Measurements from ENCODE around the gene VWA3B.
A peak's percentile ranks its signal among the peaks of the same experiment; 100 is the strongest.
"Not testable (repeated sequence)": the region's sequence is repeated elsewhere in the genome, so short reads cannot be mapped to it uniquely, and the experiment has no call there.

VWA3B gene

DNA sequence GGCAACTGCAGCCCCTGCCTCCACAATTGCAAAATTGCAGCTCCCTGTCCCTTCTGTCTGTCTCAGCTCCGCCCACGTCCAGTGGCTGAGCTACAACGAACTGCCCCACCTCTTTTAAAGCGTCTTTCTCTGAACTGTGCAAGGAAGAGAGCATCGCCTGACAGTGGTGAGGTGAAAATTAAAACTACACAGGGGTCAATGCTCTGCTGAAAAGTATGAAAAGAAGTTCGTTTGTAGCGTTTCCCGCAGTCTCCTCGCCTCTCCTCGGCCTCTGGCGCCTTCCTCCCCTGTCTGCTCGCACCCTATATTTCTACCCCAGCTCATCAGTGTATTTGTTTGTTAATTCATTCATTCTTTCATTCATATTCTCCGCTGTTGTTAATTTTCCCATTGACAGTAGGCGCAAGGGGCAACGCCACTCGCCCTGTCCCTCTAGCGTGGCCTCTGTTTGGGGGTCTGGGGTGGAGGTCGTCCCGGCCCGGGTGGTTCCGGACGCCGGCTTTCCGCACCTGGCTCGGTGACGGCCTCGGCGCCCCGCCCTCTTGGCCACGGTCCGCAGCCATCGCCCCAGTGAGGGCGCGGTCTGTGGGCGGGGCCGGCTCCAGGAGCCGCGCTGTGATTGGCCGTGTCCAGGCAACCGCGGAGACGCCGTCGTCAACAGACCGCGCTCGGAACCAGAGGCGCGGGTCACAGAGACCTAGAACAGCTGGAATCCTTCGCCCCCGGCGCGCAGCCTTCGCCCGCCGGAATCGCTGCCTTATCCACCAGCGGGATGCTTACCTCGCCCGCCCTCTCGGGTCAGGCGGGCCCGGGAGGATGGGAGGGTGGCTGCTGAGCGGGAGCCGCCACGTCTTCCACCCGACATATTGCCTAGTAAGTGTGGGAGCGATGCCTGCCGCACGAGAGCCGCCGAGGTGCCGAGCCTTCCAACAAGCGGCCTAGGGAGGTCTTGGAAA lies at the start of gene VWA3B:
VWA3B (plus strand) TSS at position 677 of the 956 bp plus-strand sequence. CDS start 5,926 bp downstream, outside the sequence.
- peak; percentile 54 for DNase-seq

- no peak for DNase-seq
Observed at GRCh38 chr2:98037206-98037605, 49.8 kb upstream of the VWA3B start.

DNA sequence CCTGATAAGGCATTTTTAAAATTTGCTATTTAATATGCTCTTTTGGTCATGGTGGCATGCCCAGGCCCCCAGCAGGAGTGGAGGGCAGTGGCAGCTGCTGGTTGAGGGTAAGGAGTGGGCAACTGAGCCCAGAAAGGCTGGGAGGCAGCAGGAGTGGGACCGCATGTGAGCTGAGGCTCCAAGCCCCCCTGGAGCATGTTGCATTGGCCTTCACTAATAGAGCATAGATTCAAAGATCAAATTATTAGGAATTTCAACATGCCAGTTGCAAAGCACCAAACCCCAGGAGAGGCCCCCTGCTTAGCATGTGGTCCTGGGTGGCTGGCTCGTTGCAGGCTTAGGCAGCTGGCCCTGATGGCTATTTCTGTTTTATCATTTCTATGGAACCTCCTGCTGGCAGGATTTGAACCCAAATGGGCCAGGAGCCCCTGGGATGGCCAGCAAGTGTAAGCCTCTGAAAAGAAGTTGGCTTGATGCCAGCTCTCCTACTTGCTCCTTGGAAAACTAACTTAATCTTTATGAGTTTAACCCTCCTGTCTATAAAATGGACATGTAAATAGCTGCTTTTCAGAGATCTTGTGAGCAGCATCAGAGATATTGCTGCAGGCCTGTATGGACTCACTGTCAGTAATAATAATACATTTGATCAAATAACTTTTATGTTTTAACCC lies 49.2 kb upstream of the VWA3B start:
- DNase-seq = no peak

DNA sequence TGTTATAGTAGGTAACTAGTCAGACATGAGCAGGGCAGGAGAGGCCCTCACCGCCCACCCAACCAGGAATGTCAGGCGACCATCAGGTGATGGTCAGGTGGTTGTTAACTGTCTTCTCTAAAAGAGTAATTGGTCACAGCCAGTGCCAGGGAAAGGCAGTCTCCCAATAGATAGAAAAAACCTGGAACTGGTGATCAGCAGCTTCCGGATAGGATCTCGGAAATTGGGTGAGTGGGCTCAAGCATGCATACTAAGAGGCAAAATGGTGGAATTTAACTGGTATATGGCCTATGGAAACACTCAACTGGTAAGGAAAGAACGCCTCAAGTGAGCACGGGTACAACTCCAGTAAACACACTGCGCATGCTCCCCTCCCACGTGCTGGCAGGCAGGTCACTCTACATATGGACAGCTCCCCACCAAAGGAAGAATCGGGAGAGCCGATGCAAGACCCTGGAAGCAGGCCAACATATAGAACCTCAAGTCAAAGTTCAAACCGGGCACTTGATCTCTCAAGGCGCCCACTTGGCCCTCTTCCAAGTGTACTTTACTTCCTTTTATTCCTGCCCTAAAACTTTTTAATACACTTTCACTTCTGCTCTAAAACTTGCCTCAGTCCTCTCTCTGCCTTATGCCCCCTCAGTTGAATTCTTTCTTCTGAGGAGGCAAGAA lies 47.7 kb upstream of the VWA3B start:
- DNase-seq = no peak

- no peak for DNase-seq
Observed at GRCh38 chr2:98040331-98040939, 46.5 kb upstream of the VWA3B start.

- DNase-seq = no peak
Observed at GRCh38 chr2:98043101-98043500, 43.9 kb upstream of the VWA3B start.

DNA sequence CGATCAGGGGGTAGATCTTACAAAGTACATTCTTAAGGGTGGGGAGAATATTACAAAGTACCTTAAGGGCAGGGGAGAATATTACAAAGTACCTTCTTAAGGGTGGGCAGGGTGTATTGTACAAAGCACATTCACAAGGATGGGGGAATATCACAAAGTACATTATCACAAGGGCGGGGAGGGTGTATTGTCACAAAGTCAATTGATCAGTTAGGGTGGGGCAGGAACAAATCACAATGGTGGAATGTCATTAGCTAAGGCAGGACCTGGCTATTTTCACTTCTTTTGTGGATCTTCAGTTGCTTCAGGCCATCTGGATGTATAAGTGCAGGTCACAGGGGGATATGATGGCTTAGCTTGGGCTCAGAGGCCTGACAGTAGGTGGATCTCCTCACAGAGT lies 42.2 kb upstream of the VWA3B start:
- not testable (repeated sequence) for DNase-seq

GRCh38 chr2:98050070-98050469 lies 36.9 kb upstream of the VWA3B start:
- DNase-seq = no peak

DNA sequence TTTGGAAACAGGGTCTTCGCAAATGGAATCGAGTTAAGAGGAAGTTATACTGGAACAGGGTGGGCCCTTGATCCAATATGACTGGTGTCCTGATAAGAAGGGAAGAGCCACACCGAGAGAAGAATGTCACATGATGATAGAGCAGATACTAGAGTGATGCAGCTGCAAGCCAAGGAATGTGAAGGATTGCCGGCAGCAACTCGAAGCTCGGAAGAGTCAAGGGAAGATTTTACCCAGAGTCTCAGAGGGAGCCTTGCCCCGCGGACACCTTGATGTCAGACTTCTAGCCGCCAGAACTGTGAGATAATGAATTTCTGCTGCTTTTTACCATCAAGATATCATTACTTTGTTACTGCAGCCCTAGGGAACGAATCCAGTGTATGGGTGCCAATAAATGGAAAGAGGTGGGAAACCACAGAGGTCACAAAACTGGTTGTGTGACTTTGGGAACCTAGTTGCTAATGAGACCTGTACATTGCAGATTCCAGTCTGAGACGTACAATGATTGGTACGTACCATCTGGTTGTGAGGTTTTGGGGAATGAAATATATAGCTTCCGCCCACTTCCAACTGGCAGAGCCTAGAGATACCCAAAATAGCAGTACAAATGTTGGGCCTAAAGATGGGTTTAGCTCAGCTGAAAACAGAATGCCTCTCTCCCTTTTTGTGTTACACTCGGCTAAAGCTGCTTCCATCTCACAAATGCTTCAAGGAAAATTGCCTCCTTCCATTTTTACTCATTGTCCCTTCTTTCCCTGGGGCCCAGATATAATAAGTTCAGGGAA lies 28.6 kb upstream of the VWA3B start:
- DNase-seq = no peak

- no peak for DNase-seq
Observed at GRCh38 chr2:98060277-98060676, 26.7 kb upstream of the VWA3B start.

GRCh38 chr2:98063291-98063854 lies 23.6 kb upstream of the VWA3B start:
- no peak for DNase-seq

DNA sequence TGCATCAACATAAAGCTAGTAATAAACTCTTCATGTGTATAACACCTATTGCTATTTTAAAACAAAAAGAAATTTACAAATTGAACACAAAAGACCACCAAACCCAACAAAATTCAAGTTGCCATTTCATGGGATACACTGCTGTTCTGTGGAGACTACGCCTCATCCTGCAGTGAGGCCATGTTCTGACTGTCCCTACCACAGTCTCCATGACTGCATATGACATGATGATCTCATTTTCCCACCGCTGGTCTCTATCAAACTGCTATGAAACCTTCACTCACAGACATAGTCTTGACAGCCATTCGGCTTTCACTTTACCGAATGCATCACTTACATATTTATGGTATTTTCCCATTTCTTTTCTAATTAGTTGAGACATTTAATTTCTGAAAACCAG lies 21.2 kb upstream of the VWA3B start:
- DNase-seq = no peak

DNA sequence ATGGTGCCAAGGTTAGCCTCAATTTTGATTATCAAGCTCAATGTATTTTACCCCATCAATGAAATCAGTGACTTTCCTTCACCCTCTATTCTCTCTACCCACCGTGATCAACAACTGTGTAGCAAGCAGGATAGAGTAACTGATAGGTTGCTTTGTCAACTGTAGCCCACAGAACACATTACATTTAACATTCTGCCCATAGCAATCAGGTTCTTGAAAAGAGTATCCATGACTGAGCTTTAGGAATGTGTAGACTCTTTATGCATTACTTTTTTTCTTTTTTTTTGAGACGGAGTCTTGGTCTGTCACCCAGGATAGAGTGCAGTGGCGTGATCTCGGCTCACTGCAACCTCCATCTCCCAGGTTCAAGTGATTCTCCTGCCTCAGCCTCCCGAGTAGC lies 19.8 kb upstream of the VWA3B start:
- no peak for DNase-seq

DNA sequence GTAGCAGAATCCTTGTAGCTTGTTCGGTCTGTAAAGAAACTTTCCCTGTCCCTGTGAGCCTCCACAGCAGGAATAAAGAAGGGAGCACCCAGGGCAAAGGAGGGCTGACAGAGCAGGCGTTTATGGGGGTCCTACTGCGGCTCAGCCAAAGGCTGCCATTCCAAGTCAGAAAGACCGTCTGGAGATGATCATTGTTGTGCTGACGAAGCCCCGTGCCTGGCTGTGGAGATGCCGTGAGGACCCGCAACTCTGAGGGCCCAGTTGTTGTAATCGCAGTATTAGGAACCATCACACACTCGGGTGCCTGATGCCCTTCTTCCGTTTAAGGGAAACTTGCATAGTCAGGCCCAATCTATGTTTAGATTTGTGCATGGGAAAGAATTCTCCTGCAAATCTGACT lies 16.9 kb upstream of the VWA3B start:
- DNase-seq = no peak

GRCh38 chr2:98072442-98072841 lies 14.5 kb upstream of the VWA3B start:
- DNase-seq = no peak

DNA sequence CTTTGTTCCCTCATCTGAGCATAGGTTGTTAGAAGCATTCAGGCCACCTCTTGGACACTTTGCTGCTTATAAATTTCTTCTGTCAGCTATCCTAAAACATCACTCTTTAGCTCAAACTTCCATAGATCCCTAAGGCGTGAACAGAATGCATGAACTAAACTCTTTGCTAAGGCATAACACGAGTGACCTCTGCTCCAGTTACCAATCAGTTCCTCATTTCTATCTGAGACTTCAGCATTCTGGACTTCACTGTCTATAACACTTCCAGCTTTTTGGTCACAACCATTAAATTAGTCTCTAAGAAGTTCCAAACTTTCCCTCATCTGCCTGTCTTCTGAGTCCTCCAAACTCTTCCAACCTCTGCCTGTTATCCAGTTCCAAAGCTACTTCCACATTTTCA lies 8.3 kb upstream of the VWA3B start:
- DNase-seq = no peak

- DNase-seq = no peak
Observed at GRCh38 chr2:98084151-98084868, 2.7 kb upstream of the VWA3B start.

DNA sequence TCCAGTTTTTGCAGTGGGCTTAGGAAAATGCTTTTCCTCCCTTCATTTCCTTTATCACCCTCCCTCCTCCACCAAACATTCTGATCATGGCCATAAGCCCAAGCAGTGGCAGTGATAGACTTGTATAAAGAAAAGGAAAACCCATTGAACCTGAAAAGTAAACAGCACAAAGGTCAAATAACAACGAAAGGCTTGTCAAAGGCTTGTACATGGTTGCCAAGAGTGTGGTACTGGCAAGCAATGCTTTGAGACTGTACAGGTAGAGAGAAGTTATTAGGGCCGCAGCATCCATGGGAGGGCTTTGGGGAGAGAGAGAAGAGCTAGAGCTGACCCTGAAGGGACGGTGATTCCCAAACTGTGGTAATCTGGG lies 2.1 kb upstream of the VWA3B start:
- DNase-seq = no peak

DNA sequence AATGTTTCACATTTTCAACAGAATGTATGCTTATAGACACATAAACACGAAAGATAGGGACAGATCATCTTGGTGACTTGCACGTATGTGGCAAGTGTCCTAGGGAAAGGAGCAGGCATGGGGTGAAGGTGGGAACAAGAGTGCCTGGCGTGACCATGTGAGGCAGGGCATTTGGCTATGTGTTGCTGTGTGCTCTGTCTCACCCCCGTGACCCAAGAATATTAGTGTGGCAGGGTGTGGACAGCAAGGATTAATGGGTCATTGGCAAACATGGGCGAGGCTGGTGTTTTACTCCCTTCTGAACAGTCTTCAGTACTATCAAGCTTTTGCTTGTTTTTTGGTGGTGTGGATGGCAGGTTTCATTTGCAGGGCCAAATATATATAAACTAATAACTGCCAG lies 1.3 kb upstream of the VWA3B start:
- no peak for DNase-seq

GRCh38 chr2:98087447-98088020 lies 567 bp downstream of the VWA3B start:
- no peak for DNase-seq

DNA sequence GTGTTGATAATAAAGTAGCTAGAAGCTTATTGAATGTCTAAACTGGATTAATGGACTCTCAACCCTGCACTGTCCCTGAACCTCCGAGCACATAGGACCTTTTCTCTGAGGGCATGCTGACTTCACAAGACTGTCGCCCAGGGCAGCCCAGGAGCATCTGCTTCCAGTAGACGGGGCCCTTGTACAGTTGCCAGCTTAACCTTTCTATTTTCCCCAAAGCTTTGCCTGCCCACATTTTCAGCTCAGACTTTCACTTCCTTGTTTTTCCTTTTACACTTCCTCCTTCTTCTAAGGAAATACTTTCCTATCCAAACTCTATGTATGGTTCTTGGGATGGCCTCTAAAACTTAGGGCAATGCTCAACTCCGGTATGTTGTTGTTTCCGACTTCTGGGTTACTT lies 1.3 kb downstream of the VWA3B start:
- no peak for DNase-seq

All from stimulated activated CD4-positive, alpha-beta T cell treated with anti-CD3 and anti-CD28 coated beads, Interleukin-12 subunit alpha, Interleukin-12 subunit beta, amount 100 ng/mL, for 4 hours (primary cell).